Muscle of leg (tissue), 11 donors: ENCODE results near the gene PTRH1. TPM values are rescaled to one million over a fixed set of nuclear protein-coding genes. Genes with fewer than 3 reads are reported as not detected.

Experiments
- DNase-seq: peaks from one replicate; pipeline ENCODE4 v3.0.0; 2013
- H3K27ac ChIP-seq: one replicate; pipeline ENCODE4 v1.5.1; 2013; ENCODE audit warnings: mild to moderate bottlenecking, low read length, control low read depth
- H3K27me3 ChIP-seq: one replicate; pipeline ENCODE4 v1.6.1; 2013; ENCODE audit warnings: low read length; ENCODE audit not compliant: control insufficient read depth, insufficient read depth
- H3K36me3 ChIP-seq: one replicate; pipeline ENCODE4 v1.6.1; 2013; ENCODE audit warnings: low read length; ENCODE audit not compliant: control insufficient read depth, insufficient read depth
- H3K4me1 ChIP-seq: one replicate; pipeline ENCODE4 v1.6.1; 2013; ENCODE audit warnings: low read length; ENCODE audit not compliant: control insufficient read depth, insufficient read depth
- H3K4me3 ChIP-seq: one replicate; pipeline ENCODE4 v1.5.1; 2013; ENCODE audit warnings: low read length, control low read depth
- H3K9me3 ChIP-seq: replicated peaks from 2 replicates; pipeline ENCODE4 v1.6.1; 2013; ENCODE audit warnings: low read depth, low read length; ENCODE audit not compliant: control insufficient read depth
- WGBS: methylation state at CpG from one replicate; pipeline ENCODE4 v1.1.5; 2013; ENCODE audit warnings: missing lambda C conversion rate; ENCODE audit not compliant: insufficient coverage; 5-methylcytosine and 5-hydroxymethylcytosine counted together
- polyA plus RNA-seq, 8 donors: library from polyadenylated mRNA; unstranded; fragments of 120-200 nt; gene quantifications; one replicate each; pipeline versions ENCODE4 v1.2.1 to v1.2.3, GENCODE V29; 2013; ENCODE audit warnings: inconsistent platforms in 1 of 8, low replicate concordance in 1 of 8; ENCODE audit not compliant: insufficient read length in 8 of 8, insufficient read depth in 1 of 8
- total RNA-seq: library from RNA; stranded (reverse); fragments of 120-200 nt; gene quantifications from one replicate; pipeline ENCODE4 v1.2.4, GENCODE V29; 2013

The PTRH1 gene
- total and polyA plus RNA-seq, 9 donors: 7.5 to 11.1 (median 9.4) TPM

- DNase-seq: no peak
- 56% methylated on average over 10 of the region's 11 CpGs for WGBS
- Histone ChIP-seq H3K4me1 (peaks cover 12% of the 10 kb centered on the region), H3K27me3 (no peaks in the 10 kb centered on the region), H3K9me3 (no peaks in the 10 kb centered on the region), H3K36me3 (no peaks in the 10 kb centered on the region), H3K4me3 (no peak overlapping the region), H3K27ac (no peak overlapping the region)
Observed at GRCh38 chr9:127721391-127721821, 5.9 kb upstream of the PTRH1 start.

DNA sequence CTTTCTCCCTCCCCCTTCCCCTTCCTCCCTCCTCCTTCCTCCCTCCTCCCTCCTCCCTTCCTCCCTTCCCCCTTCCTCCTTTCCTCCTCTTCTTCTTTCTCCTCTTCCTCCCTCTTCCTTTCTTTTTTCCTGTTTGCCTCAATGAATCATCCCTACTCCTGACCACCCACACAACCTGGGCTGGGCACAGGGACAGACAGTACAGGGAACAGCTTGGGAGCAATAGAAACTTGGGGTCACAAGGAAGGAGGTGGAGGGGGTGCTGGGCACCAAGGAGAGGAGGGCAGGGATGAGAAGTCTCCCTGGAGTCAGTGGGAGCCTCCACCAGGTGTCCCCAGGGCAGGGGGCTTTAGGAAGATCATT is 5.4 kb upstream of the PTRH1 start:
- Histone ChIP-seq H3K27ac (no peak overlapping the region), H3K36me3 (no peaks in the 10 kb centered on the region), H3K4me3 (no peak overlapping the region), H3K9me3 (no peaks in the 10 kb centered on the region), H3K4me1 (peaks cover 17% of the 10 kb centered on the region), H3K27me3 (no peaks in the 10 kb centered on the region)
- DNase-seq: no peak

DNA sequence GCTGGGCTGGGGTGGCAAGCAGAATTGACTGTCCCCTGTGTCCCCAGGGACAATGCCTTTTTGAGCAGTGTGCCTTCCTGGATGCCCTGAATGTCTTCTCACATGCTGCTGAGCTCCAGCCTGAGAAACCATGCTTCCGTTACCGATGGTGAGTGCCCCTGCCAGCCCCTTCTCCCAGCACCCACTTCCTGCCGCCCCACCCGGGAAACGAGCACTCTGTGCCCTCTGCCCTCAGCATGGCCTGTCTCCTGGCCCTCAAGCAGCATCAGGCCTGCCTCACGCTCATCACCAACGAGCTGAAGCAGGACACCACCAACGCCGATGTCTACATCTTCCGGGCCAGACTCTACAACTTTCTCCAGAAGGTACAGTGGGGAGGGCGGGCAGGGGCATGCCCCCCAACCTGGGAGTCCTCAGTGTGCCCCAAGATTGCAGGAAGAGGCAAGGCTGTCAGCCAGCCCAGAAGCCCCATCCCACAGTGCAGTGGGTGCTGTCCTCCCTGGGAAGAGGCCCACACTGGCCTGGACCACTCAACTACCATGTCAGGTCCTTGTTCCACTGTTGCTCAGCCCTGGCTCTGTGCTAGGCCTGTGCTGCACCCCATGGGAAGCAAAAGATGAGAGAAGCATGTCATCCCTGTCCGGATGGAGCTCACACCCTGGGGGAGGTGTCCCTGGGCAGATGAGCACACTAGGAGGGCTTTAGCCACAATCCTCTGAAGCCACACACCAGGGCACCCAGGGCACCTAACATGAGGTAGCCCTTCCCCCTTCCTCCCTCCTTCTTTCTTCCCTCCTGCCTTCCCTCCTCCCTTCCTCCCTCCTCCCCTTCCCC is 4.8 kb upstream of the PTRH1 start:
- WGBS: 86% methylated on average over 11 of the region's 12 CpGs
- H3K4me1 ChIP-seq: peaks cover 17% of the 10 kb centered on the region
- H3K27me3 ChIP-seq: no peaks in the 10 kb centered on the region
- H3K27ac ChIP-seq: no peak overlapping the region
- no peaks in the 10 kb centered on the region for H3K36me3 ChIP-seq
- H3K4me3 ChIP-seq: no peak overlapping the region
- no peak for DNase-seq
- H3K9me3 ChIP-seq: no peaks in the 10 kb centered on the region

- no peak overlapping the region for H3K27ac ChIP-seq
- H3K36me3 ChIP-seq: peaks cover 3% of the 10 kb centered on the region
- no peaks in the 10 kb centered on the region for H3K27me3 ChIP-seq
- H3K4me1 ChIP-seq: peaks cover 13% of the 10 kb centered on the region
- H3K4me3 ChIP-seq: no peak overlapping the region
- no peak for DNase-seq
- H3K9me3 ChIP-seq: no peaks in the 10 kb centered on the region
- WGBS: 82% methylated on average over 2 of the region's 5 CpGs
Observed at GRCh38 chr9:127717766-127718165, 2.3 kb upstream of the PTRH1 start.

GRCh38 chr9:127716412-127716811 is 949 bp upstream of the PTRH1 start:
- WGBS: 80% methylated on average over 4 of the region's 9 CpGs
- Histone ChIP-seq H3K27ac (peak overlapping the region; percentile 83), H3K36me3 (peaks cover 7% of the 10 kb centered on the region), H3K4me1 (peaks cover 24% of the 10 kb centered on the region), H3K27me3 (no peaks in the 10 kb centered on the region), H3K9me3 (no peaks in the 10 kb centered on the region), H3K4me3 (peak overlapping the region; percentile 76)
- no peak for DNase-seq

DNA sequence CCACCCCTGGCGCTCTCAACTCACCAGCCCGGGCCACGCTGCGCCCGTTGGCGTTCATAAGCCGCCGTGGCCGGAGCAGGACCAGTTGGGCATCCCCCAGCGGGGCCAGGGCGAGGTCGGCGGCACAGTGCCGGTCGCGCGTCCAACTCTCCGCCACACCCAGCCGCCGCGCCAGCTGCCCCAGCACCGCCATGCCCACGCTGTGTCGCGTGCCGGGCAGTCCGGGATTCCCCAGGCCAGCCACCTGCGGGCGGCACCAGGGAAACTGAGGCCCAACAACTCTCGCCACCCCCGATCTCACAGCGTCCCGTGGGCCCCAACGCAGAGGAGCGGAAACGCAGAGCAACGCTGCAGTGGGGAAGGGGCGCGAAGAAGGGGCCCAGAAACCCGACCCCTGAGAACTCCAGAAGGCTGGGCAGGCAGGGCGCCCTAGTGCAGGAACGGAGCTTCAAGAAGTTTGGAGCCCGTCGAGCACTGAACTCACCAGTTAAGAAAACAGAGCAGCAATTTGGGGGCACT is 453 bp downstream of the PTRH1 start:
- Histone ChIP-seq H3K27ac (peak overlapping the region; percentile 92), H3K36me3 (peaks cover 7% of the 10 kb centered on the region), H3K4me1 (peaks cover 35% of the 10 kb centered on the region), H3K9me3 (no peaks in the 10 kb centered on the region), H3K4me3 (peak overlapping the region; percentile 76), H3K27me3 (no peaks in the 10 kb centered on the region)
- under 1% methylated on average over 43 of the region's 44 CpGs for WGBS
- no peak for DNase-seq

DNA sequence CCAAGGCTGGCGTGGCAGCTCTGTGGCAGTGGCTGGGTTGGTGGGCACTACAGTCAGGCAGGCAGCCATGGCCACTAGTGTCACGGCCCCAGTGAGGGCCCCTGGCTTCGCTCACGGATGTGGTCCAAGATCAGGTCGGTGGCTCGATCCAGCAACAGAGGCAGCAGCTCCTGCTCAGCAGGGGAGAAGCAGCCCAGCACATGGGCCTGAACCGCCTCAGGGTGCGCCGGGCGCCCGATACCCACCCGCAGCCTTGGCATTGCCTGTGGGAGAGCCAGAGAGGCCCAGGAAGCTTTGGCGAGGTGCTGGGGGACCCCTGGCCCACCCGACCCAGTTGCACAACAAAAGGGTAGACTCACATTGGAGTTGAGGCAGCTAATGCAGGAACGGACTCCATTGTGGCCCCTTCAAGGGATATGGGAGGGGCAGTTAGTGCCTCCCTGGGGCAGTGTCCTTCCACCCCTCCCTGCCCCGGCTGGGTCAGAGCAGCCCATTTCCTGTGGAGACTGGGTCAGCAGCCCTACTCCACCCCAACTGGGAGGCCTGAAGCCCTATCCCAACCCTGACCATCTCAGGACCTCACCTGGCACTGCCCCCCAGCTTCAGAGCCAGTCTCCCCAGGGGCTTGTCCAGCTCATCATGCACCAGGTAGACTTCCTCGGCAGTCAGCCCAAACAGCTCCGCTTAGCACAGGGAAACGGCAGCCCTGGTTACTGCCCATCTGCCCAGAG is 1.3 kb downstream of the PTRH1 start:
- 73% methylated on average over 16 of the region's 19 CpGs for WGBS
- H3K4me1 ChIP-seq: peaks cover 35% of the 10 kb centered on the region
- no peak overlapping the region for H3K27ac ChIP-seq
- peaks cover 7% of the 10 kb centered on the region for H3K36me3 ChIP-seq
- H3K27me3 ChIP-seq: no peaks in the 10 kb centered on the region
- peak overlapping the region; percentile 76 for H3K4me3 ChIP-seq
- H3K9me3 ChIP-seq: no peaks in the 10 kb centered on the region
- DNase-seq: no peak

DNA sequence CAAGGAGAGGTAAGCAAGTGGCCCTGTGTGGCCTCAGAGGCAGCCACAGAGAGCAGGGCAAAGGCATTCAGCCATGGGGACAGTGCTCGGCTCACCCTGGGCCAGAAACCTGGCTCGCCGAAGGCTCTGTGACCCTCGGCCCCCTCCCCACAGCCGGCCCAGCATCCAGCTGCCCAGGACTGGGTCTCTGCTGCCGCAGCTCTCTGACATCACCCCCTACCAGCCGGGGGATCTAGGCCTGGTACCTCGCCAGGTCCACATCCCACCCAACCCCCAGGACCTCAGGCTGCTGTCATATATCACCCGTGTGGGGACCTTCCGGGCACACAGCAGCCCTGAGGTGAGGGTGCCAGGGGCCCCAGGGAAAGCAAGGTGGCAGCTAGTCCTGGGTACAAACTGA is 2.6 kb downstream of the PTRH1 start:
- H3K4me3 ChIP-seq: no peak overlapping the region
- H3K36me3 ChIP-seq: peaks cover 7% of the 10 kb centered on the region
- H3K4me1 ChIP-seq: peaks cover 35% of the 10 kb centered on the region
- no peak overlapping the region for H3K27ac ChIP-seq
- 77% methylated on average over 10 of the region's 10 CpGs for WGBS
- DNase-seq: no peak
- no peaks in the 10 kb centered on the region for H3K9me3 ChIP-seq
- no peaks in the 10 kb centered on the region for H3K27me3 ChIP-seq

DNA sequence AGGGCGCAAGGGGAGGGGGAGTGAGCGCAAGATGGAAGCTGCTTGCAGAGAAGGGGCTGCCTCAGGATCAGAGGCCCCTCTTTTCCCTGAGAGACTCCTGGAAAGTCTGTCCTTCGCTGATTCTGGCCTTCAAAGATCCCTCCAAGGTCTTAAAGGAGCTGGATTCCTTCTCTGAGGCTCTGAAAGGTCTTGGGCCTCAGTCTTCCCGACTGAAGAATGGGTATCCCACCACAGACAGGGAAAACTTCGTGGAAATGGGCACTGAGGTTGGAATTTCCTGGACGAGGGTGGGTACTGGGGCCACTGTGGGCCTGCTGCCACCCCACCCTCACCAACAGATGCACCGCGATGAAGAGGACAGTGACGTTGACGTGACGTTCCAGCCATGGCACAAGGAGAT is 3.1 kb downstream of the PTRH1 start:
- 78% methylated on average over 9 of the region's 11 CpGs for WGBS
- Histone ChIP-seq H3K36me3 (peaks cover 7% of the 10 kb centered on the region), H3K9me3 (no peaks in the 10 kb centered on the region), H3K4me1 (peaks cover 36% of the 10 kb centered on the region), H3K4me3 (no peak overlapping the region), H3K27ac (no peak overlapping the region), H3K27me3 (no peaks in the 10 kb centered on the region)
- DNase-seq: no peak

- no peak overlapping the region for H3K4me3 ChIP-seq
- DNase-seq: peak; percentile 64
- H3K27me3 ChIP-seq: no peaks in the 10 kb centered on the region
- 36% methylated on average over 7 of the region's 11 CpGs for WGBS
- no peak overlapping the region for H3K27ac ChIP-seq
- H3K36me3 ChIP-seq: peaks cover 7% of the 10 kb centered on the region
- H3K9me3 ChIP-seq: no peaks in the 10 kb centered on the region
- peaks cover 38% of the 10 kb centered on the region for H3K4me1 ChIP-seq
Observed at GRCh38 chr9:127711831-127712274, 3.6 kb downstream of the PTRH1 start.
